Ectodermal cell (in vitro differentiated cells): ENCODE data around the gene RMP24.

Experiments used
- H3K27ac ChIP-seq: 2 replicates; pipeline ENCODE4 v1.7.0; 2013; ENCODE audit warnings: mild to moderate bottlenecking, low read depth, low read length; ENCODE audit not compliant: insufficient read depth, poor library complexity, severe bottlenecking
- H3K27me3 ChIP-seq: 2 replicates; pipeline ENCODE4 v1.7.0; 2013; ENCODE audit warnings: mild to moderate bottlenecking, low read length; ENCODE audit not compliant: insufficient read depth, control insufficient read depth, poor library complexity, severe bottlenecking
- H3K36me3 ChIP-seq: one replicate; pipeline ENCODE4 v1.7.0; 2013; ENCODE audit warnings: low read length; ENCODE audit not compliant: control insufficient read depth, insufficient read depth
- H3K4me1 ChIP-seq: one replicate; pipeline ENCODE4 v1.7.0; 2013; ENCODE audit warnings: low read length; ENCODE audit not compliant: control insufficient read depth, insufficient read depth
- H3K4me3 ChIP-seq: 2 replicates; pipeline ENCODE4 v1.7.0; 2013; ENCODE audit warnings: low read depth, low read length, control low read depth; ENCODE audit not compliant: insufficient read depth
- H3K9me3 ChIP-seq: 2 replicates; pipeline ENCODE4 v1.7.0; 2013; ENCODE audit warnings: mild to moderate bottlenecking, low read length, moderate library complexity; ENCODE audit not compliant: control insufficient read depth
- WGBS, 2 experiments: methylation state at CpG; one replicate each; pipeline ENCODE4 v1.1.7; 2013; ENCODE audit warnings: missing lambda C conversion rate in 2 of 2; 5-methylcytosine and 5-hydroxymethylcytosine counted together

Gene RMP24

DNA sequence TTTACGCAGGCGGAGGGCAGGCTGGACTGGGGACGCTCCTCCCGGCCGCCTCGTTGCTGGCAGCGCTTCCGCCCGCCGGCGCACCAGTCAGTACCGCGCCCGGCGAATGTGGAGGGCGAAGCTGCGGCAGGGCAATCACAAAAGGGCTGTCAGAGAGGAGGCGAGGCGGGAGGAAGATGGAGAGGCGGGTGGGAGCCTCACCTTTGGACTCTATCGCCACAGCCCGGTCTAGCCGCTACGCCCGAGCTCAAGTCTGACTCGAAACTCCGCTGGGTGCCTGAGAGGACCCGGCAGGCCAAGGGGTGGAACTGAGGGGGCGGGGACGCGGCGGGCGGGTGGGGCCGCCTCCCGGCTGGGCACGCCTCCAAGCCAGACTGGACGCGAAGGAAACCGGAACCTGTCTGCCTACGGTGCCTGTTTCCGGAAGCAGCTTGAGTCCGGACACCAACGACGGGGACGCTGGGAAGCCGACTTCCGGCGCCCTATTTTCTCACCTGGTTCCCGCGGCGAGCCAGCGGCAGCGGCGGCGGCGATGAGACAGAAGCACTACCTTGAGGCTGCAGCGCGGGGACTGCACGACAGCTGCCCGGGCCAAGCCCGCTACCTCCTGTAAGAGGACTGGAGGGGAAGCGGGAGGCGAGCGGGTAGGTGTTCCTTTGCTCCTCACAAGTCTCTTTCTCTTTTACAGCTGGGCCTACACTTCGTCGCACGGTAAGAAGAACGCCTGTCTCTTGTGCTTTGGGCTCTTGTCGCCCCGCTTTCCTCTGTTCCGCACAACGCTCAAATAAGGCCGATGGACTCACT, at the start of gene RMP24:
Gene RMP24, plus strand, starts transcription at position 483 of the 804 bp plus-strand sequence.
- H3K27ac ChIP-seq = peak within 1 kb of the TSS; percentile 52
- H3K27me3 ChIP-seq = no peaks in the 10 kb centered on the region
- 0% methylated on average over 73 of the region's 73 CpGs for WGBS, 2 experiments
- peaks cover 17% of the 10 kb centered on the region for H3K36me3 ChIP-seq
- peak within 1 kb of the TSS; percentile 69 for H3K4me3 ChIP-seq
- no peaks in the 10 kb centered on the region for H3K4me1 ChIP-seq
- no peaks in the 10 kb centered on the region for H3K9me3 ChIP-seq

DNA sequence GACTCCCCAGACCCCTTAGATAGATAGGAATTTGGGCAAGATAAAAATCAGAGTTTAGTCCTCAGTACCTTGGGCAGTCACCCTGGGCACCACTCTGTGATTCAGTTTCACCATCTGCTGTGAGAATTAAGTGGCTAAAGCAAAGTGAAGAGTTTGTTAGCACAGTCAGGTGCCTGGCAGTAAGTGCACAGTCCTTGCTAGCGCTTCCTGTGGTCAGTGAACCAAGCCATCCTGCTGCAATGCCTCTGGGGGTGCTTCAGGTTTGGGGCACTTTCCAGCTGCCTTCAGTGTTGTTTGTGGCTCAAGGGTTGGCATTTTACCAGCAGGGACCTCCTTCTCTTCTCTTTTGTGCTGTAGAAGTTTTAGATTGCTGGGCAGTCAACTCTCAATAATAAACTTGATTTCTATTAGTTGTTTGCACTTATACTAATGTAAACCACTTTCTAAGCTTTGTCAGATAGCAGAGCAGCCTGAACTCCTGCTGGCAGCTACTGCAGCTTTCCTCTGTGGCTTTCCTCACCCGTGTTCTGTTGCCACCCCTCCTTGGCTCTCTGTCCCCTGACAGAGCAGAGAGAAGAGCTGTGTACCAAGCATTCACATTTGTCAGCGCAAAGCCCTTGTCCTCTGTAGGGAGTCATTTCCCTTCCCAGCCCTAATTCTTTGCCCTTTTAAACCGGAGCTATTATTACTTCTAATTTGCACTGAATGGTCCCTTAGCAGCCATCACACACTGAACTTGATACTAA, 48.4 kb upstream of the RMP24 start:
- no peaks in the 10 kb centered on the region for H3K9me3 ChIP-seq
- H3K36me3 ChIP-seq = no peaks in the 10 kb centered on the region
- H3K27ac ChIP-seq = no peak overlapping the region
- no peaks in the 10 kb centered on the region for H3K4me1 ChIP-seq
- H3K4me3 ChIP-seq = no peak overlapping the region
- WGBS, 2 experiments = 43 to 48% methylated on average over 4 of the region's 4 CpGs
- no peaks in the 10 kb centered on the region for H3K27me3 ChIP-seq

DNA sequence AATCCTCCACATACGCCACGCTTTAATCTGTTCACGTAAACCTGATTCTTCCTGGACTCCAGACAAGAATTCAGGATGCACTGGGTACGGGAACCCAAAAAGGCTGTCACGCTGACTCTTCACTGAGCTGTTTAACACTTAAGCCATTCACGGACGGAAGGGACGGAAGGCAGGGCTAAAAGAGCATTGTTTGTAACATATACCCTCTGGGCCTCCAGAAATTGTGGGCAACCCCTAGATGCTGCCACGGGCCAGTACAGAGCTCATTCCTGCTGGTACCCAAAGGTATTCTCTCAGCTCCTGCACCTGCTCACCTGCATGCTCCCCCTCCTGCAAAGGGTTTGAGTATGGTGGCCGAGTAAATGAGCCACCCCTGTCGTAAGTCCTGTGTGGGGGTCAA, 45.6 kb upstream of the RMP24 start:
- no peaks in the 10 kb centered on the region for H3K36me3 ChIP-seq
- 91 to 92% methylated on average over 9 to 11 of the region's 11 CpGs for WGBS, 2 experiments

GRCh38 chr18:35927430-35927829, 45.0 kb upstream of the RMP24 start:
- Histone ChIP-seq H3K27me3 (no peaks in the 10 kb centered on the region), H3K9me3 (no peaks in the 10 kb centered on the region), H3K4me3 (no peak overlapping the region), H3K4me1 (no peaks in the 10 kb centered on the region), H3K36me3 (no peaks in the 10 kb centered on the region), H3K27ac (no peak overlapping the region)
- WGBS, 2 experiments = 96% methylated on average over 3 of the region's 3 CpGs; no CpG with 5 or more reads in 1 of the 2 experiments

More for the DNA sequence above, 45.6 kb upstream of the RMP24 start:
- no peaks in the 10 kb centered on the region for H3K4me1 ChIP-seq
- no peak overlapping the region for H3K4me3 ChIP-seq
- no peak overlapping the region for H3K27ac ChIP-seq
- no peaks in the 10 kb centered on the region for H3K9me3 ChIP-seq
- no peaks in the 10 kb centered on the region for H3K27me3 ChIP-seq

GRCh38 chr18:35933982-35934381, 38.5 kb upstream of the RMP24 start:
- no peak overlapping the region for H3K27ac ChIP-seq
- WGBS, 2 experiments = 79 to 81% methylated on average over 8 of the region's 8 CpGs
- H3K4me3 ChIP-seq = no peak overlapping the region
- no peaks in the 10 kb centered on the region for H3K9me3 ChIP-seq
- H3K4me1 ChIP-seq = no peaks in the 10 kb centered on the region
- H3K27me3 ChIP-seq = no peaks in the 10 kb centered on the region
- no peaks in the 10 kb centered on the region for H3K36me3 ChIP-seq

- Histone ChIP-seq H3K9me3 (no peaks in the 10 kb centered on the region), H3K4me3 (no peak overlapping the region), H3K27ac (no peak overlapping the region), H3K4me1 (no peaks in the 10 kb centered on the region), H3K27me3 (no peaks in the 10 kb centered on the region), H3K36me3 (no peaks in the 10 kb centered on the region)
- 85 to 94% methylated on average over 3 to 5 of the region's 5 CpGs for WGBS, 2 experiments
Observed at GRCh38 chr18:35934891-35935290, 37.6 kb upstream of the RMP24 start.

DNA sequence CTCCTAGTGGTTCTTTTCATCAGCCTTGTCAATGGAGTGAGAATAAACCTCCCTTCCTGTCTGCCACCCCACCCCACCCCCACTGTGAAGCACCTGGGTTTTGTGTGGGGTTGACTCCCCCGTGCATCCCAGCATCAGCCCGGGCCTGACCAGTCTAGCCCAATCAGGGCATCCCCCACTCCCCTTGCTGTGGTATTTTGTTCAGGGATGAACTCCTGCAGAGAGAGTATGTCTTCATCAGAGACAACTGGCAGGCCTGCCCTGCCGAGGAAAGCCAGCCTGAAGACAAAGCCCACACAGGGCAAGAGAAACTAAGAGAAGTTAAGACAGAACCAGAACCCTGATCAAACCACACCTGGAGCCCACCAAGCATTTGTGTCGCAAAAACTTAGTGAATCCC, 36.7 kb upstream of the RMP24 start:
- Histone ChIP-seq H3K27me3 (no peaks in the 10 kb centered on the region), H3K4me1 (no peaks in the 10 kb centered on the region), H3K9me3 (no peaks in the 10 kb centered on the region), H3K4me3 (no peak overlapping the region), H3K27ac (no peak overlapping the region), H3K36me3 (no peaks in the 10 kb centered on the region)
- WGBS, 2 experiments = 42 to 53% methylated on average over 4 of the region's 4 CpGs

GRCh38 chr18:35936951-35937350, 35.5 kb upstream of the RMP24 start:
- H3K27ac ChIP-seq = no peak overlapping the region
- no peaks in the 10 kb centered on the region for H3K27me3 ChIP-seq
- H3K4me3 ChIP-seq = no peak overlapping the region
- no peaks in the 10 kb centered on the region for H3K36me3 ChIP-seq
- 86 to 95% methylated on average over 1 of the region's 1 CpG for WGBS, 2 experiments
- H3K9me3 ChIP-seq = no peaks in the 10 kb centered on the region
- H3K4me1 ChIP-seq = no peaks in the 10 kb centered on the region

DNA sequence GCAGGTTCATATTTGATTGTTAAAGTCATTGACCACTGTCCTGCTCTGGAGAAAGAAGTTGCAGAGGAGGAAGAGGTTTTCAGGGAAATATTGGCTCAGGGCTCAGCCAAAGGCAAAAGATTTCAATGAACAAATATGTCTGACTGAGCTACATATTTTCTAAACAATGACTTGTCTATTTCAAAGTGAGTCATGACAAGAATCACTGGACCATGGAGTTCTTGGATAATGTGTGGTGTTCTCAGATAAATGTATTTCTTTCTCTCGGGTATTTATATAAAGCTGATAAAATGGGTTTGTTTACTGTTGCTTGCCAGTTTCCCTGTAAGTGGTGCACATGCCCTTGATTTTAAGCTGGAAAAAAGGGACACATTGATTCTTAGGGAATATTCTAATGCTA, 34.3 kb upstream of the RMP24 start:
- 91 to 95% methylated on average over 1 of the region's 1 CpG for WGBS, 2 experiments
- Histone ChIP-seq H3K36me3 (no peaks in the 10 kb centered on the region), H3K27ac (no peak overlapping the region)

DNA sequence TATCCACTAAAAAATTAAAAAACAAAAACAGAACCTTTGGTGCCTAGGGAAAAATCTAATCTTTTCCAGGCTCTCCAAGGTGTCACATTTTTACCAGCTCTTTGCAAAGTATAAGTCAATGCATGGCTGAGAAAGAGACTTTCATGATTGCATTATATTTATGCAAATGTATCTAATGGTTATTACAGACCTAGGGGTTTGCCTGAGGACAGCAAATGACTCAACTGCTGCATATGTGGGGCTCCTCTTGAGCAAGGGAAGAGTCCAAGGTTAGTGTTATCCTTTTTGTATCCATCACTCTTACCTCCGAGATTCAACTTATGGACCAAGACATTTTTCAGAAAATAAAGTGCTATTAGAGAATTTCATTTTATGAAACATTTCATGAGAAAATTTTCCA, 33.9 kb upstream of the RMP24 start:
- Histone ChIP-seq H3K9me3 (no peaks in the 10 kb centered on the region), H3K27ac (no peak overlapping the region), H3K4me1 (no peaks in the 10 kb centered on the region), H3K27me3 (no peaks in the 10 kb centered on the region), H3K36me3 (no peaks in the 10 kb centered on the region), H3K4me3 (no peak overlapping the region)
- WGBS, 2 experiments = 100% methylated on average over 1 of the region's 1 CpG; no CpG with 5 or more reads in 1 of the 2 experiments

More for the DNA sequence above, 34.3 kb upstream of the RMP24 start:
- Histone ChIP-seq H3K4me3 (no peak overlapping the region), H3K9me3 (no peaks in the 10 kb centered on the region), H3K4me1 (no peaks in the 10 kb centered on the region), H3K27me3 (no peaks in the 10 kb centered on the region)
